Keratinocyte (primary cell): ENCODE results near the gene IL1RAPL2. TPM values are rescaled to one million over a fixed set of nuclear protein-coding genes. Genes with fewer than 3 reads are reported as not detected.

ENCODE experiments used
- DNase-seq: peaks from one replicate; pipeline ENCODE4 v3.0.0-alpha.2; 2011; ENCODE audit warnings: low read depth, missing footprints, low spot score
- FAIRE-seq: peaks from 2 replicates; lab custom pipeline; 2011; peaks lifted over from hg19 to GRCh38; lab: Jason Lieb, UNC
- H2AFZ ChIP-seq: 2 replicates; pipeline ENCODE4 v1.6.0; 2012; ENCODE audit warnings: low read length, control low read depth, inconsistent platforms; ENCODE audit not compliant: control insufficient read depth
- H3K27ac ChIP-seq: 2 replicates; pipeline ENCODE4 v1.5.1; 2011; ENCODE audit warnings: low read length; ENCODE audit not compliant: control insufficient read depth, insufficient read depth
- H3K27me3 ChIP-seq: 3 replicates; pipeline ENCODE4 v1.6.0; 2011; ENCODE audit warnings: low read length; ENCODE audit not compliant: control insufficient read depth, insufficient read depth; ENCODE audit errors: extremely low read depth
- H3K36me3 ChIP-seq, 2 experiments: 2 replicates in 1 of 2; 3 replicates in 1 of 2; pipeline ENCODE4 v1.5.1; 2011; ENCODE audit warnings: low read length in 2 of 2, mild to moderate bottlenecking in 1 of 2; ENCODE audit not compliant: control insufficient read depth in 2 of 2, insufficient read depth in 2 of 2; ENCODE audit errors: extremely low read depth in 1 of 2
- H3K4me1 ChIP-seq: 3 replicates; pipeline ENCODE4 v1.5.1; 2011; ENCODE audit warnings: low read length; ENCODE audit not compliant: control insufficient read depth, insufficient read depth; ENCODE audit errors: extremely low read depth
- H3K4me2 ChIP-seq: 3 replicates; pipeline ENCODE4 v1.6.0; 2011; ENCODE audit warnings: low read depth, low read length; ENCODE audit not compliant: control insufficient read depth, insufficient read depth; ENCODE audit errors: extremely low read depth
- H3K4me3 ChIP-seq, 3 experiments: fragments of 200-600 bp in 1 of 3; sonication (generic) in 1 of 3; 2 replicates in 2 of 3; 3 replicates in 1 of 3; pipeline ENCODE4 v1.5.1; 2011 to 2016; ENCODE audit warnings: low read length in 3 of 3, mild to moderate bottlenecking in 3 of 3, control low read depth in 2 of 3, inconsistent platforms in 1 of 3, low read depth in 1 of 3, mixed read lengths in 1 of 3, mixed run types in 1 of 3, moderate library complexity in 1 of 3; ENCODE audit not compliant: control insufficient read depth in 2 of 3, insufficient read depth in 2 of 3; ENCODE audit errors: extremely low read depth in 1 of 3
- H3K79me2 ChIP-seq: 2 replicates; pipeline ENCODE4 v1.6.0; 2012; ENCODE audit warnings: low read length; ENCODE audit not compliant: control insufficient read depth, insufficient read depth
- H3K9ac ChIP-seq: 3 replicates; pipeline ENCODE4 v1.6.0; 2011; ENCODE audit warnings: low read length; ENCODE audit not compliant: control insufficient read depth, insufficient read depth; ENCODE audit errors: extremely low read depth
- H3K9me1 ChIP-seq: 3 replicates; pipeline ENCODE4 v1.6.0; 2011; ENCODE audit warnings: low read length; ENCODE audit not compliant: control insufficient read depth, insufficient read depth; ENCODE audit errors: extremely low read depth
- H3K9me3 ChIP-seq: 2 replicates; pipeline ENCODE4 v1.5.1; 2012; ENCODE audit warnings: low read depth, low read length; ENCODE audit not compliant: control insufficient read depth
- H4K20me1 ChIP-seq: 3 replicates; pipeline ENCODE4 v1.6.0; 2011; ENCODE audit warnings: low read length; ENCODE audit not compliant: control insufficient read depth, insufficient read depth; ENCODE audit errors: extremely low read depth
- EZH2 ChIP-seq: IDR thresholded peaks from one replicate; pipeline ENCODE4 v1.6.1; 2012; ENCODE audit warnings: inconsistent platforms, mild to moderate bottlenecking, low read length, moderate library complexity
- dilution Hi-C: fragments of 300-500 bp; cut with MboI; formaldehyde crosslinking; loops from one replicate; pipeline ENCODE4 v1.7.0; 2020; ENCODE audit warnings: low sequenced_read_pairs; ENCODE audit not compliant: extremely low pct_ligation_motif_present
- polyA plus RNA-seq, 5 experiments: library from polyadenylated mRNA; depleted of rRNA in 3 of 5; stranded (reverse) in 3 of 5; stranded (forward) in 1 of 5; unstranded in 1 of 5; fragments of >200 nt; gene quantifications; 1 replicate in 1 of 5; 2 replicates in 3 of 5; 3 replicates in 1 of 5; pipeline versions ENCODE4 v1.2.1 to v1.2.3, GENCODE V29; 2011 to 2012; ENCODE audit warnings: missing spikeins in 2 of 5, low read depth in 1 of 5, low replicate concordance in 1 of 5
- TF ChIP-seq, protein P1 (sequence below), 3 experiments: IDR thresholded peaks in 1 of 3; conservative IDR thresholded peaks in 1 of 3; optimal IDR thresholded peaks in 1 of 3; 2 replicates in 2 of 3; 3 replicates in 1 of 3; pipeline versions ENCODE3 to v1.5.1; 2011; ENCODE audit warnings: low read length in 3 of 3, mild to moderate bottlenecking in 3 of 3, moderate library complexity in 2 of 3, control low read depth in 1 of 3, inconsistent platforms in 1 of 3; ENCODE audit not compliant: insufficient read depth in 2 of 3; ENCODE audit errors: extremely low read depth in 1 of 3

IL1RAPL2 gene
- polyA plus RNA-seq, 1 donor (not counting 4 experiments of a cell fraction or from before 2014, with no cell fraction given): 0.24 TPM

DNA sequence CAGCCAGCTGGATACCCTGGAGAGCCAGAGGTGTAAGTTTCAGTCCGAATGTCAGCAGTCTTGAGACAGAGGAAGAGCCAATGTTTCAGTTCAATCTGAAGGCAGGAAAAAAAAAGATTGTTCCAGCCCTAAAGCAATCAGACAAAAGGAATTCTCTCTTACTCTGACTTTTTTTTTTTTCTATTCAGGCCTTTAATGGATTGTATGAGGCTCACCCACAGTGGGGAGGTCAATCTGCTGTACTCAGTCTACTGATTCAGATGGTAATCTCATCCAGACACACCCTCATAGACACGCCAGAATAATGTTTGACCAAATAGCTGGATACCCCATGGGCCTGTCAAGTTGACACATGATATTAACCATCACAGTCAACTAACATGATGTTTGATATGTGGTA, 602.6 kb downstream of the IL1RAPL2 start:
- H3K36me3 ChIP-seq: no peaks in the 10 kb centered on the region
- H3K9me1 ChIP-seq: no peaks in the 10 kb centered on the region
- H3K4me1 ChIP-seq: no peaks in the 10 kb centered on the region
- H3K4me3 ChIP-seq: no peak overlapping the region
- FAIRE-seq (no peak), DNase-seq (no peak)
- TF ChIP-seq, protein P1, sequence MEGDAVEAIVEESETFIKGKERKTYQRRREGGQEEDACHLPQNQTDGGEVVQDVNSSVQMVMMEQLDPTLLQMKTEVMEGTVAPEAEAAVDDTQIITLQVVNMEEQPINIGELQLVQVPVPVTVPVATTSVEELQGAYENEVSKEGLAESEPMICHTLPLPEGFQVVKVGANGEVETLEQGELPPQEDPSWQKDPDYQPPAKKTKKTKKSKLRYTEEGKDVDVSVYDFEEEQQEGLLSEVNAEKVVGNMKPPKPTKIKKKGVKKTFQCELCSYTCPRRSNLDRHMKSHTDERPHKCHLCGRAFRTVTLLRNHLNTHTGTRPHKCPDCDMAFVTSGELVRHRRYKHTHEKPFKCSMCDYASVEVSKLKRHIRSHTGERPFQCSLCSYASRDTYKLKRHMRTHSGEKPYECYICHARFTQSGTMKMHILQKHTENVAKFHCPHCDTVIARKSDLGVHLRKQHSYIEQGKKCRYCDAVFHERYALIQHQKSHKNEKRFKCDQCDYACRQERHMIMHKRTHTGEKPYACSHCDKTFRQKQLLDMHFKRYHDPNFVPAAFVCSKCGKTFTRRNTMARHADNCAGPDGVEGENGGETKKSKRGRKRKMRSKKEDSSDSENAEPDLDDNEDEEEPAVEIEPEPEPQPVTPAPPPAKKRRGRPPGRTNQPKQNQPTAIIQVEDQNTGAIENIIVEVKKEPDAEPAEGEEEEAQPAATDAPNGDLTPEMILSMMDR (optimal IDR thresholded peaks at IDR 0.05 in 1 of 3, IDR thresholded peaks at IDR 0.05 in 1 of 3, conservative IDR thresholded peaks at IDR 0.05 in 1 of 3; ENCODE audit: extremely low read depth in 1 of 3, insufficient read depth in 2 of 3, low read length in 3 of 3): no peak
- no peak for TF ChIP-seq EZH2
- H3K27me3 ChIP-seq: peaks cover 6% of the 10 kb centered on the region
- dilution Hi-C loops: no loop called here
- no peak overlapping the region for H2AFZ ChIP-seq
- no peaks in the 10 kb centered on the region for H3K79me2 ChIP-seq
- no peaks in the 10 kb centered on the region for H3K9me3 ChIP-seq
- H3K9ac ChIP-seq: no peak overlapping the region
- no peaks in the 10 kb centered on the region for H4K20me1 ChIP-seq
- H3K4me2 ChIP-seq: no peak overlapping the region
- no peak overlapping the region for H3K27ac ChIP-seq

DNA sequence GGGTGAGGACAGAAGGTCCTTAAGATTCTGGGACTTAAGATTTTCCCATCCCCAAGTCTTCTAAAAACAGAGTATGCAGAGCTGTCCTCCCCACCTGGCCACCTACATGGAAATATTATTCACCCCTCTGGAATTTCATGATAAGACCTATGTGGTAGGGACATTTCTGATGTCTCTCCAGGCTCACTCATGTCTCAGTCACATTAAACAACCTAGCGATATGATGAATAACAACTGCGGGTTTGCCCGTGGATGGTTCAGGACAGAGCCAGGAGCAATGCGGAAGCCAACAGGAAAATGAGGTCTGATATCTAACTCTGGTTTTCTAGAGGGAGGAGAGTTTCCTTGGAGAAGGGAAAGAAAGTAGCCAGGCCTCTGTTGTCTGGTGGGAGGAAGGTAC, 607.1 kb downstream of the IL1RAPL2 start:
- H3K27me3 ChIP-seq: peaks cover 6% of the 10 kb centered on the region
- no peaks in the 10 kb centered on the region for H3K36me3 ChIP-seq
- H3K9me1 ChIP-seq: no peaks in the 10 kb centered on the region
- H3K79me2 ChIP-seq: no peaks in the 10 kb centered on the region
- H3K9me3 ChIP-seq: no peaks in the 10 kb centered on the region
- H2AFZ ChIP-seq: no peak overlapping the region
- DNase-seq (no peak), FAIRE-seq (no peak)
- no peaks in the 10 kb centered on the region for H3K4me1 ChIP-seq
- no peak overlapping the region for H3K9ac ChIP-seq
- H3K4me2 ChIP-seq: no peak overlapping the region
- no peaks in the 10 kb centered on the region for H4K20me1 ChIP-seq
- no peak for TF ChIP-seq EZH2
- TF ChIP-seq, protein P1 (optimal IDR thresholded peaks at IDR 0.05 in 1 of 3, IDR thresholded peaks at IDR 0.05 in 1 of 3, conservative IDR thresholded peaks at IDR 0.05 in 1 of 3; ENCODE audit: extremely low read depth in 1 of 3, insufficient read depth in 2 of 3, low read length in 3 of 3): no peak
- no peak overlapping the region for H3K4me3 ChIP-seq
- dilution Hi-C loops: no loop called here
- H3K27ac ChIP-seq: no peak overlapping the region
